HG03558 (cell line): ENCODE data around the gene GAP43.

Source experiments
- ATAC-seq: cut with Tn5 transposase; IDR thresholded peaks from one replicate; pipeline ENCODE4 v1.9.1; 2021; ENCODE audit warnings: moderate number of reproducible peaks; ENCODE audit not compliant: unreplicated experiment; ENCODE audit errors: extremely low read depth

GAP43 gene

GRCh38 chr3:115692887-115693524 lies 69.7 kb downstream of the GAP43 start:
- ATAC-seq, result peak; percentile 90

GRCh38 chr3:115693868-115694267 lies 70.6 kb downstream of the GAP43 start:
- no peak for ATAC-seq

- ATAC-seq, result no peak
These were observed 71.8 kb downstream of the GAP43 start for GRCh38 chr3:115695090-115695489.

GRCh38 chr3:115697263-115698053 lies 74.1 kb downstream of the GAP43 start:
- no peak for ATAC-seq

- no peak for ATAC-seq
These were observed 75.7 kb downstream of the GAP43 start for GRCh38 chr3:115698851-115699591.

- ATAC-seq, result no peak
These were observed 76.4 kb downstream of the GAP43 start for GRCh38 chr3:115699706-115700105.

GRCh38 chr3:115702598-115702997 lies 79.3 kb downstream of the GAP43 start:
- no peak for ATAC-seq

- no peak for ATAC-seq
These were observed 81.5 kb downstream of the GAP43 start for GRCh38 chr3:115704661-115705338.

- ATAC-seq, result no peak
These were observed 83.1 kb downstream of the GAP43 start for GRCh38 chr3:115706311-115706829.

GRCh38 chr3:115708540-115708939 lies 85.2 kb downstream of the GAP43 start:
- no peak for ATAC-seq

GRCh38 chr3:115709093-115709492 lies 85.8 kb downstream of the GAP43 start:
- ATAC-seq, result no peak

GRCh38 chr3:115709931-115710330 lies 86.6 kb downstream of the GAP43 start:
- no peak for ATAC-seq

GRCh38 chr3:115710799-115711198 lies 87.5 kb downstream of the GAP43 start:
- no peak for ATAC-seq

GRCh38 chr3:115712871-115713270 lies 89.6 kb downstream of the GAP43 start:
- ATAC-seq, result no peak

- ATAC-seq, result no peak
These were observed 90.0 kb downstream of the GAP43 start for GRCh38 chr3:115713284-115713683.

GRCh38 chr3:115715241-115715745 lies 92.0 kb downstream of the GAP43 start:
- no peak for ATAC-seq

GRCh38 chr3:115720983-115721382 lies 97.7 kb downstream of the GAP43 start:
- no peak for ATAC-seq

- no peak for ATAC-seq
These were observed 102.5 kb downstream of the GAP43 start for GRCh38 chr3:115725800-115726199.

GRCh38 chr3:115727135-115727534 lies 103.8 kb downstream of the GAP43 start:
- no peak for ATAC-seq

GRCh38 chr3:115728013-115728412 lies 104.7 kb downstream of the GAP43 start:
- no peak for ATAC-seq
